WTC11 (cell line): Measurements from ENCODE around the gene GRAP2. TPM values are rescaled to one million over a fixed set of nuclear protein-coding genes. Genes with fewer than 3 reads are reported as not detected.

Experiments
- ATAC-seq: fragments of 200-7000 bp; cut with Tn5 transposase; 2 replicates; pipeline ENCODE4 v1.10.0; 2021; ENCODE audit warnings: mild to moderate bottlenecking, moderate library complexity
- CTCF ChIA-PET: fragments of 300-600 bp; sonication (Branson Sonifier 250); formaldehyde crosslinking; loops from one replicate; lab custom pipeline; 2021; ENCODE audit warnings: antibody characterized with exemption; lab: Charles Lee
- POLR2A ChIA-PET: fragments of 350-600 bp; sonication (Branson Sonifier 250); formaldehyde crosslinking; loops from one replicate; lab custom pipeline; 2021; ENCODE audit warnings: antibody characterized with exemption; lab: Charles Lee
- DNase-seq: peaks from one replicate; pipeline ENCODE4 v3.0.0; 2021; ENCODE audit warnings: low spot score
- H3K27ac Mint-ChIP-seq: 2 replicates; pipeline ENCODE4 v1.8.0; 2021; ENCODE audit warnings: mixed read lengths
- H3K27me3 Mint-ChIP-seq: 2 replicates; pipeline ENCODE4 v1.8.0; 2021; ENCODE audit warnings: low read depth, mild to moderate bottlenecking, moderate library complexity, mixed read lengths
- H3K36me3 Mint-ChIP-seq: 2 replicates; pipeline ENCODE4 v1.8.0; 2021; ENCODE audit warnings: mixed read lengths
- H3K4me1 Mint-ChIP-seq: 2 replicates; pipeline ENCODE4 v1.8.0; 2022; ENCODE audit warnings: mixed read lengths
- H3K4me3 Mint-ChIP-seq: 2 replicates; pipeline ENCODE4 v1.8.0; 2021; ENCODE audit warnings: mild to moderate bottlenecking, moderate library complexity, mixed read lengths
- H3K9me3 Mint-ChIP-seq: 2 replicates; pipeline ENCODE4 v1.8.0; 2021; ENCODE audit warnings: mixed read lengths
- AFF4 ChIP-seq: sonication (generic); formaldehyde crosslinking; IDR thresholded peaks from 2 replicates; pipeline ENCODE4 v1.8.1; 2023; ENCODE audit warnings: mild to moderate bottlenecking, missing genetic modification reagents, borderline replicate concordance
- CBFB ChIP-seq: sonication (generic); formaldehyde crosslinking; IDR thresholded peaks from 2 replicates; pipeline ENCODE4 v1.8.1; 2022; ENCODE audit warnings: mild to moderate bottlenecking, low read depth, missing genetic modification reagents
- CREM ChIP-seq: sonication (generic); formaldehyde crosslinking; IDR thresholded peaks from 2 replicates; pipeline ENCODE4 v1.8.1; 2022; ENCODE audit warnings: mild to moderate bottlenecking, missing genetic modification reagents, moderate library complexity
- HMGXB4 ChIP-seq: sonication (generic); formaldehyde crosslinking; IDR thresholded peaks from 2 replicates; pipeline ENCODE4 v1.8.1; 2023; ENCODE audit warnings: mild to moderate bottlenecking, moderate library complexity, missing genetic modification reagents
- JUN ChIP-seq: sonication (generic); formaldehyde crosslinking; IDR thresholded peaks from 2 replicates; pipeline ENCODE4 v1.8.0; 2023; ENCODE audit warnings: mild to moderate bottlenecking, missing genetic modification reagents
- NR2C2 ChIP-seq: sonication (generic); formaldehyde crosslinking; IDR thresholded peaks from 2 replicates; pipeline ENCODE4 v1.8.0; 2022; ENCODE audit warnings: mild to moderate bottlenecking, missing genetic modification reagents
- PRDM15 ChIP-seq: sonication (generic); formaldehyde crosslinking; IDR thresholded peaks from 2 replicates; pipeline ENCODE4 v1.8.0; 2022; ENCODE audit warnings: missing genetic modification reagents
- RELA ChIP-seq: sonication (generic); formaldehyde crosslinking; IDR thresholded peaks from 2 replicates; pipeline ENCODE4 v1.8.1; 2022; ENCODE audit warnings: missing genetic modification reagents, mild to moderate bottlenecking, borderline replicate concordance
- SP1 ChIP-seq: sonication (generic); formaldehyde crosslinking; conservative IDR thresholded peaks from 2 replicates; pipeline ENCODE4 v1.8.1; 2022; ENCODE audit warnings: missing genetic modification reagents
- TEAD1 ChIP-seq: sonication (generic); formaldehyde crosslinking; IDR thresholded peaks from 2 replicates; pipeline ENCODE4 v1.8.0; 2022; ENCODE audit warnings: mild to moderate bottlenecking, missing genetic modification reagents
- USF1 ChIP-seq: sonication (generic); formaldehyde crosslinking; IDR thresholded peaks from 2 replicates; pipeline ENCODE4 v1.8.0; 2022; ENCODE audit warnings: mild to moderate bottlenecking, missing genetic modification reagents
- USF2 ChIP-seq: sonication (generic); formaldehyde crosslinking; IDR thresholded peaks from 2 replicates; pipeline ENCODE4 v1.8.1; 2023; ENCODE audit warnings: mild to moderate bottlenecking, missing genetic modification reagents, moderate library complexity
- total RNA-seq: library from RNA; stranded (reverse); gene quantifications from 3 replicates; pipeline ENCODE4 v1.2.3, GENCODE V29; 2021

GRAP2 gene
- total RNA-seq, 1 experiment from 2014 or later = 0.33 TPM

- TF ChIP-seq USF2 (CRISPR knock-in tag) (peak; percentile 70), SP1 (peak; percentile 59; the same call in 1 of the 2 replicates), NR2C2 (CRISPR knock-in tag) (peak; percentile 55), CREM (CRISPR knock-in tag) (peak; percentile 31; the same call in 1 of the 2 replicates), PRDM15 (CRISPR knock-in tag) (peak; percentile 60; the same call in 1 of the 2 replicates), TEAD1 (peak; percentile 78; the same call in 1 of the 2 replicates), HMGXB4 (CRISPR knock-in tag) (no peak; the same call in 1 of the 2 replicates), CBFB (CRISPR knock-in tag) (no peak)
Measured at GRCh38 chr22:39994566-39995392, 93.9 kb downstream of the GRAP2 start, which contains the start of gene FAM83F (continued).

- POLR2A ChIA-PET = interaction anchor here (1.1 to 2.2 kb wide), 2 partner anchors 49 kb away, joined by 3 to 6 read pairs; no protein-coding TSS in a partner anchor
- Mint-ChIP-seq H3K27ac (peak overlapping the region; percentile 67; the same call in 1 of the 2 replicates), H3K4me3 (peak overlapping the region; percentile 78), H3K9me3 (no peaks in the 10 kb centered on the region), H3K4me1 (peaks cover 56% of the 10 kb centered on the region), H3K36me3 (peaks cover 6% of the 10 kb centered on the region; the same call in 1 of the 2 replicates), H3K27me3 (peaks cover 17% of the 10 kb centered on the region)
- no peak for TF ChIP-seq AFF4
- peak; percentile 75 for TF ChIP-seq USF2 (CRISPR knock-in tag)
- peak; percentile 76 for TF ChIP-seq USF1 (CRISPR knock-in tag)
- no peak for TF ChIP-seq JUN
- no peak for TF ChIP-seq RELA (CRISPR knock-in tag)
- TF ChIP-seq HMGXB4 (CRISPR knock-in tag) = peak; percentile 43; the same call in 1 of the 2 replicates
- CTCF ChIA-PET = interaction anchor here (0.9 to 4.3 kb wide), 6 partner anchors 13 to 63 kb away, joined by 3 to 25 read pairs (median 10); no protein-coding TSS in a partner anchor
- no peak for DNase-seq
- no peak for ATAC-seq
Measured at GRCh38 chr22:39995393-39996252, 94.7 kb downstream of the GRAP2 start.
